Tibial nerve (tissue), 4 donors: ENCODE results near the gene LYPD3. TPM values are rescaled to one million over a fixed set of nuclear protein-coding genes. Genes with fewer than 3 reads are reported as not detected.

ENCODE experiments used
- DNase-seq, 2 donors: peaks; one replicate each; pipeline ENCODE4 v3.0.0-alpha.2; 2019; ENCODE audit warnings: low spot score in 2 of 2
- H3K27ac ChIP-seq, 4 donors: fragments of 200-600 bp; sonication (generic) in 3 of 4; one replicate each; pipeline ENCODE4 v1.5.1; 2017 to 2019; ENCODE audit warnings: mild to moderate bottlenecking in 1 of 4
- H3K27me3 ChIP-seq, 2 donors: fragments of 200-600 bp; sonication (generic) in 1 of 2; one replicate each; pipeline versions ENCODE4 v1.5.1 to v1.6.0; 2017 to 2019
- H3K36me3 ChIP-seq, 3 donors: fragments of 200-600 bp; sonication (generic); one replicate each; pipeline ENCODE4 v1.5.1; 2018 to 2019
- H3K4me1 ChIP-seq, 4 donors: fragments of 200-600 bp; sonication (generic) in 3 of 4; one replicate each; pipeline ENCODE4 v1.5.1; 2017 to 2019
- H3K4me3 ChIP-seq, 4 donors: fragments of 200-600 bp; sonication (generic) in 3 of 4; one replicate each; pipeline ENCODE4 v1.5.1; 2017 to 2019; ENCODE audit warnings: mild to moderate bottlenecking in 1 of 4, moderate library complexity in 1 of 4
- H3K9me3 ChIP-seq, 4 donors: fragments of 200-600 bp; sonication (generic) in 3 of 4; one replicate each; pipeline ENCODE4 v1.5.1; 2017 to 2019
- EP300 ChIP-seq, 2 donors: sonication (generic); formaldehyde crosslinking; IDR thresholded peaks; one replicate each; pipeline ENCODE4 v1.6.1; 2017; ENCODE audit warnings: antibody characterized with exemption in 2 of 2, mild to moderate bottlenecking in 1 of 2
- POLR2A ChIP-seq, 2 donors: fragments of 450-650 bp; IDR thresholded peaks; one replicate each; pipeline ENCODE4 v1.6.1; 2017; ENCODE audit warnings: antibody characterized with exemption in 2 of 2, mild to moderate bottlenecking in 2 of 2, moderate library complexity in 2 of 2
- WGBS, 2 donors: methylation state at CpG; one replicate each; pipeline ENCODE4 v1.1.5; 2018; 5-methylcytosine and 5-hydroxymethylcytosine counted together
- total RNA-seq, 4 donors: library from RNA; depleted of rRNA; stranded (reverse); fragments of >200 nt; gene quantifications; one replicate each; pipeline ENCODE4 v1.1.0, GENCODE V29; 2016
- TF ChIP-seq, protein P1 (sequence below), 5 experiments: fragments of 200-600 bp in 3 of 5; fragments of 450-650 bp in 2 of 5; sonication (generic) in 3 of 5; IDR thresholded peaks; one replicate each; pipeline ENCODE4 v1.5.1; 2016 to 2019; ENCODE audit warnings: antibody characterized with exemption in 5 of 5, mild to moderate bottlenecking in 3 of 5, moderate library complexity in 2 of 5

The LYPD3 gene
- total RNA-seq, 4 donors from 2014 or later, result 0.42 to 0.44 TPM; not detected in 2

DNA sequence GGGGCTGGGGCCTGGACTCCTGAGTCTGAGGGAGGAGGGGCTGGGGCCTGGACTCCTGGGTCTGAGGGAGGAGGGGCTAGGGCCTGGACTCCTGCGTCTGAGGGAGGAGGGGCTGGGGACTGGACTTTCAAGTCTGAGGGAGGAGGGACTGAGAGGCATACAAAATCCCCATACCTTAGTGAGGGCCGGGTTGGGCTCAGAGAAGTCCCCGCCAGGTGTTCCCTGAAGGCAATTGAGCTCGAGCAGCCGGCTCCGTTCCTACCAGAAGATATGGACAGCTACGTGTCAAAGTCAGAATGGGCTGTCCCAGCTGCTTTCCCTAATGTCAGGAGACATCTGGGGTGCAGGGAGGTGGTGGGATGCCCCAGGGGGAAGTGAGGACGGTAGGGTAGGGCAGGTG lies 29.7 kb upstream of the LYPD3 start:
- Histone ChIP-seq H3K36me3 (peaks cover 0 to 64% (median 2%) of the 10 kb centered on the region in 3 donors), H3K4me1 (no peaks in the 10 kb centered on the region), H3K27me3 (no peaks in the 10 kb centered on the region), H3K9me3 (no peaks in the 10 kb centered on the region), H3K27ac (no peak overlapping the region), H3K4me3 (no peak overlapping the region)
- no peak for DNase-seq
- TF ChIP-seq EP300 (IDR thresholded peaks at IDR 0.05), result no peak
- TF ChIP-seq POLR2A (IDR thresholded peaks at IDR 0.05), result no peak
- TF ChIP-seq, protein P1, sequence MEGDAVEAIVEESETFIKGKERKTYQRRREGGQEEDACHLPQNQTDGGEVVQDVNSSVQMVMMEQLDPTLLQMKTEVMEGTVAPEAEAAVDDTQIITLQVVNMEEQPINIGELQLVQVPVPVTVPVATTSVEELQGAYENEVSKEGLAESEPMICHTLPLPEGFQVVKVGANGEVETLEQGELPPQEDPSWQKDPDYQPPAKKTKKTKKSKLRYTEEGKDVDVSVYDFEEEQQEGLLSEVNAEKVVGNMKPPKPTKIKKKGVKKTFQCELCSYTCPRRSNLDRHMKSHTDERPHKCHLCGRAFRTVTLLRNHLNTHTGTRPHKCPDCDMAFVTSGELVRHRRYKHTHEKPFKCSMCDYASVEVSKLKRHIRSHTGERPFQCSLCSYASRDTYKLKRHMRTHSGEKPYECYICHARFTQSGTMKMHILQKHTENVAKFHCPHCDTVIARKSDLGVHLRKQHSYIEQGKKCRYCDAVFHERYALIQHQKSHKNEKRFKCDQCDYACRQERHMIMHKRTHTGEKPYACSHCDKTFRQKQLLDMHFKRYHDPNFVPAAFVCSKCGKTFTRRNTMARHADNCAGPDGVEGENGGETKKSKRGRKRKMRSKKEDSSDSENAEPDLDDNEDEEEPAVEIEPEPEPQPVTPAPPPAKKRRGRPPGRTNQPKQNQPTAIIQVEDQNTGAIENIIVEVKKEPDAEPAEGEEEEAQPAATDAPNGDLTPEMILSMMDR (IDR thresholded peaks at IDR 0.05), result no peak
- 79 to 84% methylated on average over 7 of the region's 8 CpGs for WGBS, 2 donors

DNA sequence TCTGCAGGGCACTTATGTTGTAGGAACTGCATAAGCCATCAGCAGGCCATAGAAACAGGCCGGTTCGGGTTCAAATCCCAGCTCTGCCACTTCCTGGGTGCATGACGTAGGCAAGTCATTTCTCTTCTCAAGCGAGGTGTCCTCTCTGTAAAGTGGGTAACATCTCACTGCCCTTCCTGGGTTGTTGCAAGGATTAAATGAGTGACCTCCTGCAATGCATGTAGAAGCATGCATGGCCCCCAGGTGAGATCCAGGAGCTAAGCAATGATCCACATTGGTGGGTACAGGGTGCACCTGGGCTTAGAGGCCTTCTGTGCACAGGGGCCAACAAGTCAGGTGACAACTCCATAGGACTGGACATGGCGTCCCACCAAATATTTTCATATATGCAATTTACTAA lies 25.4 kb upstream of the LYPD3 start:
- Histone ChIP-seq H3K9me3 (no peaks in the 10 kb centered on the region), H3K36me3 (peaks cover 0 to 46% (median 0%) of the 10 kb centered on the region in 3 donors), H3K27me3 (no peaks in the 10 kb centered on the region), H3K4me3 (no peak overlapping the region), H3K27ac (no peak overlapping the region), H3K4me1 (no peaks in the 10 kb centered on the region)
- DNase-seq, result no peak
- WGBS, 2 donors, result 88 to 94% methylated on average over 5 of the region's 5 CpGs
- TF ChIP-seq, protein P1 (IDR thresholded peaks at IDR 0.05), result no peak
- no peak for TF ChIP-seq POLR2A (IDR thresholded peaks at IDR 0.05)
- no peak for TF ChIP-seq EP300 (IDR thresholded peaks at IDR 0.05)

DNA sequence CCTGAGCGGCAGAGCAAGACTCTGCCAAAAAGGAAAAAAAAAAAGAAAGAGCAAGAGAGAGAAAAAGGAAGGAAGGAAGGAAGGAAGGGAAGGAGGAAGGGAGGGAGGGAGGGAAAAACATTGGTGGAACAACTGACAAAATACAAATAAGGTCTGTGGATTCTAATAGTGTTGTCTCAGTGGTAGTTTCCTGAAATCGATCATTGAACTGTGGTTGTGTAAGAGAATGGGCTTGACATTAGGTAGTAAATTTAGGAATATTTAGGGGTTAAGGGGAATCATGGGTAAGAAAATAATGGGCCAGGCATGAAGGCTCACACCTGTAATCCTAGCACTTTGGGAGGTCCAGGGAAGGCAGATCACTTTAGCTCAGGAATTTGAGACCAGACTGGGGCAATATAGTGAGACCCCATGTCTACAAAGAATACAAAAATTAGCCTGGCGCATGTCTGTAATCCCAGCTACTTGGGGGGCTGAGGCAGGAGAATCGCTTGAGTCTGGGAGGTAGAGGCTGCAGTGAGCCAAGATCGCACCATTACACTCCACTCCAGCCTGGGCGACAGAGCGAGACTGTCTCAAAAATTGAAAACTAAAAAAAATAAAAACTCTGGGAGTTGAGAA lies 24.7 kb upstream of the LYPD3 start:
- WGBS, 2 donors, result 90 to 92% methylated on average over 7 of the region's 7 CpGs

DNA sequence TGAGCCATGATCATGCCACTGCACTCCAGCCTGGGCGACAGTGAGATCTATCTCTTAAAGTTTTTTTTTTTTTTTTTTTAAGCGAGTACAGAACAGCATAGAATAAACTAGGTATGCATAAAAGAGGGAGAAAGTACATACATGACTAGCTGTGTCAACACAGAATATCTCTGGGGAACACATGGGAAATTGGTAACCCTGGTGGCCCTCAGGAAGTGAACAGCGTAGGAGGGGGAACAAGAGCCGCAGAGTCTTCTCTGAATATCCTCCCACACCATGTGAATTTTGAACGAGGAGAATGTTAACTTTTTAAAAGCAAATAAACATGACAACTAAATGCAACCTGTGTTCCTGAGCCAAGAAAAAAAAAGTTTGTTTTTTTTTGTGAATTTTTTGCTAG lies 23.9 kb upstream of the LYPD3 start:
- no peak for DNase-seq
- no peaks in the 10 kb centered on the region for H3K4me1 ChIP-seq
- peaks cover 0 to 35% (median 0%) of the 10 kb centered on the region in 3 donors for H3K36me3 ChIP-seq
- H3K27ac ChIP-seq, result no peak overlapping the region
- WGBS, 2 donors, result 44 to 55% methylated on average over 5 of the region's 5 CpGs
- H3K27me3 ChIP-seq, result no peaks in the 10 kb centered on the region
- TF ChIP-seq POLR2A (IDR thresholded peaks at IDR 0.05) (no peak), EP300 (IDR thresholded peaks at IDR 0.05) (no peak)
- TF ChIP-seq, protein P1 (IDR thresholded peaks at IDR 0.05), result no peak
- H3K9me3 ChIP-seq, result no peaks in the 10 kb centered on the region
- no peak overlapping the region for H3K4me3 ChIP-seq

More for the DNA sequence above, 24.7 kb upstream of the LYPD3 start:
- H3K36me3 ChIP-seq, result peaks cover 0 to 43% (median 0%) of the 10 kb centered on the region in 3 donors
- H3K27me3 ChIP-seq, result no peaks in the 10 kb centered on the region
- H3K27ac ChIP-seq, result no peak overlapping the region
- H3K9me3 ChIP-seq, result no peaks in the 10 kb centered on the region
- H3K4me3 ChIP-seq, result no peak overlapping the region
- no peak for DNase-seq
- TF ChIP-seq EP300 (IDR thresholded peaks at IDR 0.05) (no peak), POLR2A (IDR thresholded peaks at IDR 0.05) (no peak)
- TF ChIP-seq, protein P1 (IDR thresholded peaks at IDR 0.05), result no peak
- no peaks in the 10 kb centered on the region for H3K4me1 ChIP-seq

DNA sequence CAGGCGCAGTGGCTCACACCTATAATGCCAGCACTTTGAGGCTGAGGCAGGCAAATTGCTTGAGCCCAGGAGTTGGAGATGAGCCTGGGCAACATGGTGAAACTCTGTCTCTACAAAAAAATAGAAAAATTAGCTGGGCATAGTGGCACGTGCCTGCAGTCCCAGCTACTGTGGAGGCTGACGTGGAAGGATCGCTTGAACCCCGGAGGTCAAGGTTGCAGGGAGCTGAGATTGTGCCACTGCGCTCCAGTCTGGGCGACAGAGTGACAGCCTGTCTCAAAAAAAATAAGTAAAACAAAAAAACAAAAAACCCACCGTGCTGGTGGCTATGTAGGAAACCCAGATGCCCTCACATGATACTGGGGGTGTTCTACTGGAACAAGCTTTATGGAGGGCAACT lies 22.8 kb upstream of the LYPD3 start:
- Histone ChIP-seq H3K27me3 (no peaks in the 10 kb centered on the region), H3K36me3 (peaks cover 0 to 28% (median 0%) of the 10 kb centered on the region in 3 donors), H3K4me3 (no peak overlapping the region), H3K4me1 (no peaks in the 10 kb centered on the region), H3K9me3 (no peaks in the 10 kb centered on the region), H3K27ac (no peak overlapping the region)
- 88 to 93% methylated on average over 8 of the region's 8 CpGs for WGBS, 2 donors
- TF ChIP-seq, protein P1 (IDR thresholded peaks at IDR 0.05), result no peak
- no peak for TF ChIP-seq EP300 (IDR thresholded peaks at IDR 0.05)
- TF ChIP-seq POLR2A (IDR thresholded peaks at IDR 0.05), result no peak
- no peak for DNase-seq
